ENCODE measurements around the gene ENOX1.

GRCh38 chr13:43787518-43787891 is 733 bp upstream of the ENOX1 start:
- TF ChIP-seq, protein P1, sequence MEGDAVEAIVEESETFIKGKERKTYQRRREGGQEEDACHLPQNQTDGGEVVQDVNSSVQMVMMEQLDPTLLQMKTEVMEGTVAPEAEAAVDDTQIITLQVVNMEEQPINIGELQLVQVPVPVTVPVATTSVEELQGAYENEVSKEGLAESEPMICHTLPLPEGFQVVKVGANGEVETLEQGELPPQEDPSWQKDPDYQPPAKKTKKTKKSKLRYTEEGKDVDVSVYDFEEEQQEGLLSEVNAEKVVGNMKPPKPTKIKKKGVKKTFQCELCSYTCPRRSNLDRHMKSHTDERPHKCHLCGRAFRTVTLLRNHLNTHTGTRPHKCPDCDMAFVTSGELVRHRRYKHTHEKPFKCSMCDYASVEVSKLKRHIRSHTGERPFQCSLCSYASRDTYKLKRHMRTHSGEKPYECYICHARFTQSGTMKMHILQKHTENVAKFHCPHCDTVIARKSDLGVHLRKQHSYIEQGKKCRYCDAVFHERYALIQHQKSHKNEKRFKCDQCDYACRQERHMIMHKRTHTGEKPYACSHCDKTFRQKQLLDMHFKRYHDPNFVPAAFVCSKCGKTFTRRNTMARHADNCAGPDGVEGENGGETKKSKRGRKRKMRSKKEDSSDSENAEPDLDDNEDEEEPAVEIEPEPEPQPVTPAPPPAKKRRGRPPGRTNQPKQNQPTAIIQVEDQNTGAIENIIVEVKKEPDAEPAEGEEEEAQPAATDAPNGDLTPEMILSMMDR (IDR thresholded peaks at IDR 0.05) = no peak
- no peak for TF ChIP-seq POLR2AphosphoS5 (IDR thresholded peaks at IDR 0.05)
- no peak for TF ChIP-seq POLR2A (IDR thresholded peaks at IDR 0.05)
- TF ChIP-seq EP300 (IDR thresholded peaks at IDR 0.05) = no peak
